GM12872 (cell line): ENCODE results near the gene ANO4.

Source experiments
- CTCF ChIP-seq: IDR thresholded peaks from 3 replicates; pipeline ENCODE4 v1.5.1; 2011; ENCODE audit warnings: low read depth, mild to moderate bottlenecking, low read length, moderate library complexity; ENCODE audit not compliant: insufficient read depth

The ANO4 gene

GRCh38 chr12:101111441-101111840 is 316.9 kb downstream of the ANO4 start:
- no peak for TF ChIP-seq CTCF

- TF ChIP-seq CTCF = no peak
Observed at GRCh38 chr12:101115326-101115725, 320.8 kb downstream of the ANO4 start.

DNA sequence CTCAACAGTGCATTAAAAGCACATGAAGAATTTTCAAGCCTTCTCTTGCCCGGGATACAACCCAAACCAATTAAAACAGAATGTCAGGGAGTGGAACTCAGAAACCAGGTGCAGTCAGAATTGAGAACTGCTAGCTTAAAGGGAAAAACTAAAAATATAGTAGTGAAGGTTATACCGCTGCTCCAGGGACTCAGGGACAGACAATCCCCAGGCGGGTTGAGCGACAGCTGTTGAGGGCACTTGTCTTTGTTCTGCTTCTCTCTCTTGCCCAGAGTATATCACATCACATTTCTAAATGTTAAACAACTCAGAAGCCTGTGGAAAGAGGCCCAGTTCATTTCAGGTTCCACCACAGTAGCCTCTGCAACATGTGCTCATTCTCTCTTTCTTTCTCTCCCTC is 322.3 kb downstream of the ANO4 start:
- TF ChIP-seq CTCF = no peak

DNA sequence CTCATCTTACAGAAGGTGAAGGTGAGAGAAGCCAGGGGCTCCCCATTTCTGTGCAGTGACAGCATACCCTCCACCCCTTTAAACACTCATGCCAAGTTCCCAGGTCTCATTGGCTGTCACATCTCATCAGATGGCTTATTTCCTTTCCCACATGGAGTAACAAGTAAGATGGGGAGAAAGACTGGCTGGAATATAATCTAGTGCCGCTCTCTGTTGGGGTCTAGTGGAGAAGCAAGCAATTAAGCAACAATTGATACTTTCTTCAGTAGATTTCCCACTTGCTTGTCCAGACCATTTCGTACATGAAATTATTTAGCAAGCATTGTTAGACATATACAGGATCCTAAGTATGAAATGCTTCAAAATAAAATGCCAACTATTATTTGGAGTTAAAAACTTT is 323.3 kb downstream of the ANO4 start:
- no peak for TF ChIP-seq CTCF

DNA sequence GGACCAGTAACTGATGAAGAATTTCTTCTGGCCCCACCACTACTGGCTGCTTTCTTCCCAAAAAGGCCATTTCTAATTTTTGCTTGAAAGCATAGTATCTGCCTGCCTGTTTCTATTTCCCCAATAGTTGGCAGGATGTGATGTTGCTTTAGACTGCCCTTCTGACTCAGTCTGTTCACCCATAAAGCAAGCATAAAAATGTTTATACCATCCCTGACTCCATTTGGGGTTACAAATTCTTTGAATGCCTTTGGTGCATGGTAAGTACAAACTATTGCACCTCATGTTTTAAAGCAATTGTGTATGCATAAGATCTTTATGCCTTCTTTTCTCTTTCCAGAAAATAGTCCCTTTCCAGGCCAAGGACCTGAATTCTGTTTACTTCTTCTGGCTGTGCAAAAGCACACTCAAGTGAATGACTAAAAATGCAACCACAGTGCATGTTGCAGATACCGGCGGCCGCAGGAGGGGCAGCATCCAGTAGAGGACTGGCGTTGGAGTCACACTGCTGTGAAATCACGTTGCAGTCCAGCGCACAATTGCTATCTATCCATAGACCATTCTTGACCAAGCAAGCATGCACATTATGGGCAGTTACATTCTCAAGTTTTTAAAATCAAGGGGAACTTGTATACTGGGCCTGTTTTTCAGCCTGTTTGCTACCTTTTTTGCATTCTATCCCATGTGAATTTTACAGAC is 333.1 kb downstream of the ANO4 start:
- no peak for TF ChIP-seq CTCF

GRCh38 chr12:101165319-101165718 is 370.7 kb downstream of the ANO4 start:
- no peak for TF ChIP-seq CTCF

DNA sequence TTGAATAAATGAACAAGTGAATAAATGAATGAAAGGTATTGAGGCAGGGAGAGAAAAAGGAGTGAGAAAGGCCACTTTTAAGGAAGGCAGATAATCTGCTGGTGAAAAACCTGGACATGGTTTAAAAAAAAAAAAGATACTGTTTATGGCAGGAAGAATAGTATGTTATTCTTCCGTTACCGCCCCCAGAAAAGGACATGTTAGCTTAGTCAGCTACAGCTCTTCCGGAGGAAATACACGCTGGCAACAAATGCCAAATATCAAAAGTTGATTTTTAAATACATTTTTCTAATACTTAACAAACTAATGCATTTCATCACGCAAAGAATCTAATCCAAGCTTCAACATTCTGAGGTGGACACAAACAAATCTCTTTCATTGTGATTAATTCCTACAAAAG is 372.3 kb downstream of the ANO4 start:
- no peak for TF ChIP-seq CTCF
